ENCODE data around the gene MTA1.
A peak's percentile ranks its signal among the peaks of the same experiment; 100 is the strongest.

DNA sequence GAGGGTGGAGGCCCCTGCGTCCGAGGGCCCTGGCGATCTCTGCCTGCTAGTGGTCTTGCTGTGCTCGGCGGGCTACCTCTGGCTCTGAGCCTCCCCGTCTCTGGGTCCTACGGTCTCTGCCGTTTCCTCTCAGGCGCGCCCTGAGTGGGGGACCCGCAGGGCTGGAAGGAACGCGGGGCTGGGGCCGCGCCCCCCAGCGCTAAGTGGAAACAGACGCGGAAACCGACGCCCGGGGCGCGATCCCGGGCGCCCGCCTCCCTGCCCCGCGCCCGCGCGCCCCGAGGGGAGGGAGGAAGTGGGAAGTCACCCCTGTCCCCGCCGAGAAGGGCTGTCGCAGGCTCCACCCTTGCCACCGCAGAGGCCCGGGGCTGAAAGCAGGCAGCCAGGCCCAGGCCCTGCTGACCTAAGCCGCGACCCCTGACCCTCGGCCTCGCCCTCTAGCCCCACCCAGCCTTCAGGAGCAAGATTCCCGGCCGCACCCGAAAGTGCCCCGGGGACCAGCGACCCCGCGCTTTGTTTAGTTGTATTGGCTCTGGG is 67.9 kb downstream of the MTA1 start:
- TF ChIP-seq, protein P1, sequence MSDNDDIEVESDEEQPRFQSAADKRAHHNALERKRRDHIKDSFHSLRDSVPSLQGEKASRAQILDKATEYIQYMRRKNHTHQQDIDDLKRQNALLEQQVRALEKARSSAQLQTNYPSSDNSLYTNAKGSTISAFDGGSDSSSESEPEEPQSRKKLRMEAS (IDR thresholded peaks at IDR 0.05; ENCODE audit: low read depth, low read length): no peak
- TF ChIP-seq, protein P2, sequence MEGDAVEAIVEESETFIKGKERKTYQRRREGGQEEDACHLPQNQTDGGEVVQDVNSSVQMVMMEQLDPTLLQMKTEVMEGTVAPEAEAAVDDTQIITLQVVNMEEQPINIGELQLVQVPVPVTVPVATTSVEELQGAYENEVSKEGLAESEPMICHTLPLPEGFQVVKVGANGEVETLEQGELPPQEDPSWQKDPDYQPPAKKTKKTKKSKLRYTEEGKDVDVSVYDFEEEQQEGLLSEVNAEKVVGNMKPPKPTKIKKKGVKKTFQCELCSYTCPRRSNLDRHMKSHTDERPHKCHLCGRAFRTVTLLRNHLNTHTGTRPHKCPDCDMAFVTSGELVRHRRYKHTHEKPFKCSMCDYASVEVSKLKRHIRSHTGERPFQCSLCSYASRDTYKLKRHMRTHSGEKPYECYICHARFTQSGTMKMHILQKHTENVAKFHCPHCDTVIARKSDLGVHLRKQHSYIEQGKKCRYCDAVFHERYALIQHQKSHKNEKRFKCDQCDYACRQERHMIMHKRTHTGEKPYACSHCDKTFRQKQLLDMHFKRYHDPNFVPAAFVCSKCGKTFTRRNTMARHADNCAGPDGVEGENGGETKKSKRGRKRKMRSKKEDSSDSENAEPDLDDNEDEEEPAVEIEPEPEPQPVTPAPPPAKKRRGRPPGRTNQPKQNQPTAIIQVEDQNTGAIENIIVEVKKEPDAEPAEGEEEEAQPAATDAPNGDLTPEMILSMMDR (IDR thresholded peaks at IDR 0.05 in 2 of 3, conservative IDR thresholded peaks at IDR 0.05 in 1 of 3; ENCODE audit: control insufficient read depth in 2 of 3, extremely low read depth in 1 of 3, insufficient read depth in 1 of 3, low read depth in 3 of 3, low read length in 3 of 3): no peak
- TF ChIP-seq, protein P3, sequence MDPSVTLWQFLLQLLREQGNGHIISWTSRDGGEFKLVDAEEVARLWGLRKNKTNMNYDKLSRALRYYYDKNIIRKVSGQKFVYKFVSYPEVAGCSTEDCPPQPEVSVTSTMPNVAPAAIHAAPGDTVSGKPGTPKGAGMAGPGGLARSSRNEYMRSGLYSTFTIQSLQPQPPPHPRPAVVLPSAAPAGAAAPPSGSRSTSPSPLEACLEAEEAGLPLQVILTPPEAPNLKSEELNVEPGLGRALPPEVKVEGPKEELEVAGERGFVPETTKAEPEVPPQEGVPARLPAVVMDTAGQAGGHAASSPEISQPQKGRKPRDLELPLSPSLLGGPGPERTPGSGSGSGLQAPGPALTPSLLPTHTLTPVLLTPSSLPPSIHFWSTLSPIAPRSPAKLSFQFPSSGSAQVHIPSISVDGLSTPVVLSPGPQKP (IDR thresholded peaks at IDR 0.05; ENCODE audit: low read depth, low read length): no peak
- TF ChIP-seq POLR2A (IDR thresholded peaks at IDR 0.05; ENCODE audit: low read depth, low read length) (no peak; the same call in none of the 2 replicates), MTA3 (IDR thresholded peaks at IDR 0.05; ENCODE audit: borderline replicate concordance, low read length) (no peak), RCOR1 (conservative IDR thresholded peaks at IDR 0.05; ENCODE audit: low read depth, low read length) (no peak), PAX8 (IDR thresholded peaks at IDR 0.05) (no peak), POLR2AphosphoS5 (IDR thresholded peaks at IDR 0.05; ENCODE audit: low read length) (no peak)
- TF ChIP-seq, protein P4, sequence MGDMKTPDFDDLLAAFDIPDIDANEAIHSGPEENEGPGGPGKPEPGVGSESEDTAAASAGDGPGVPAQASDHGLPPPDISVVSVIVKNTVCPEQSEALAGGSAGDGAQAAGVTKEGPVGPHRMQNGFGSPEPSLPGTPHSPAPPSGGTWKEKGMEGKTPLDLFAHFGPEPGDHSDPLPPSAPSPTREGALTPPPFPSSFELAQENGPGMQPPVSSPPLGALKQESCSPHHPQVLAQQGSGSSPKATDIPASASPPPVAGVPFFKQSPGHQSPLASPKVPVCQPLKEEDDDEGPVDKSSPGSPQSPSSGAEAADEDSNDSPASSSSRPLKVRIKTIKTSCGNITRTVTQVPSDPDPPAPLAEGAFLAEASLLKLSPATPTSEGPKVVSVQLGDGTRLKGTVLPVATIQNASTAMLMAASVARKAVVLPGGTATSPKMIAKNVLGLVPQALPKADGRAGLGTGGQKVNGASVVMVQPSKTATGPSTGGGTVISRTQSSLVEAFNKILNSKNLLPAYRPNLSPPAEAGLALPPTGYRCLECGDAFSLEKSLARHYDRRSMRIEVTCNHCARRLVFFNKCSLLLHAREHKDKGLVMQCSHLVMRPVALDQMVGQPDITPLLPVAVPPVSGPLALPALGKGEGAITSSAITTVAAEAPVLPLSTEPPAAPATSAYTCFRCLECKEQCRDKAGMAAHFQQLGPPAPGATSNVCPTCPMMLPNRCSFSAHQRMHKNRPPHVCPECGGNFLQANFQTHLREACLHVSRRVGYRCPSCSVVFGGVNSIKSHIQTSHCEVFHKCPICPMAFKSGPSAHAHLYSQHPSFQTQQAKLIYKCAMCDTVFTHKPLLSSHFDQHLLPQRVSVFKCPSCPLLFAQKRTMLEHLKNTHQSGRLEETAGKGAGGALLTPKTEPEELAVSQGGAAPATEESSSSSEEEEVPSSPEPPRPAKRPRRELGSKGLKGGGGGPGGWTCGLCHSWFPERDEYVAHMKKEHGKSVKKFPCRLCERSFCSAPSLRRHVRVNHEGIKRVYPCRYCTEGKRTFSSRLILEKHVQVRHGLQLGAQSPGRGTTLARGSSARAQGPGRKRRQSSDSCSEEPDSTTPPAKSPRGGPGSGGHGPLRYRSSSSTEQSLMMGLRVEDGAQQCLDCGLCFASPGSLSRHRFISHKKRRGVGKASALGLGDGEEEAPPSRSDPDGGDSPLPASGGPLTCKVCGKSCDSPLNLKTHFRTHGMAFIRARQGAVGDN (IDR thresholded peaks at IDR 0.05): 0 out of 2 replicates have a peak, but pooled peaks have one; percentile 23
- TF ChIP-seq, protein P5, sequence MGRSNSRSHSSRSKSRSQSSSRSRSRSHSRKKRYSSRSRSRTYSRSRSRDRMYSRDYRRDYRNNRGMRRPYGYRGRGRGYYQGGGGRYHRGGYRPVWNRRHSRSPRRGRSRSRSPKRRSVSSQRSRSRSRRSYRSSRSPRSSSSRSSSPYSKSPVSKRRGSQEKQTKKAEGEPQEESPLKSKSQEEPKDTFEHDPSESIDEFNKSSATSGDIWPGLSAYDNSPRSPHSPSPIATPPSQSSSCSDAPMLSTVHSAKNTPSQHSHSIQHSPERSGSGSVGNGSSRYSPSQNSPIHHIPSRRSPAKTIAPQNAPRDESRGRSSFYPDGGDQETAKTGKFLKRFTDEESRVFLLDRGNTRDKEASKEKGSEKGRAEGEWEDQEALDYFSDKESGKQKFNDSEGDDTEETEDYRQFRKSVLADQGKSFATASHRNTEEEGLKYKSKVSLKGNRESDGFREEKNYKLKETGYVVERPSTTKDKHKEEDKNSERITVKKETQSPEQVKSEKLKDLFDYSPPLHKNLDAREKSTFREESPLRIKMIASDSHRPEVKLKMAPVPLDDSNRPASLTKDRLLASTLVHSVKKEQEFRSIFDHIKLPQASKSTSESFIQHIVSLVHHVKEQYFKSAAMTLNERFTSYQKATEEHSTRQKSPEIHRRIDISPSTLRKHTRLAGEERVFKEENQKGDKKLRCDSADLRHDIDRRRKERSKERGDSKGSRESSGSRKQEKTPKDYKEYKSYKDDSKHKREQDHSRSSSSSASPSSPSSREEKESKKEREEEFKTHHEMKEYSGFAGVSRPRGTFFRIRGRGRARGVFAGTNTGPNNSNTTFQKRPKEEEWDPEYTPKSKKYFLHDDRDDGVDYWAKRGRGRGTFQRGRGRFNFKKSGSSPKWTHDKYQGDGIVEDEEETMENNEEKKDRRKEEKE (IDR thresholded peaks at IDR 0.05): no peak
